Psoas muscle (tissue), 8 donors: Measurements from ENCODE around the gene LGR4. TPM values are rescaled to one million over a fixed set of nuclear protein-coding genes. Genes with fewer than 3 reads are reported as not detected.

Source experiments
- ATAC-seq, 4 donors: fragments of 200-7000 bp; cut with Tn5 transposase; one replicate each; pipeline ENCODE4 v1.9.1; 2020; ENCODE audit warnings: moderate library complexity in 3 of 4, mild to moderate bottlenecking in 2 of 4
- DNase-seq, 2 donors: peaks; one replicate each; pipeline ENCODE4 v3.0.0-alpha.2; 2020
- H3K27ac ChIP-seq: fragments of 200-600 bp; one replicate; pipeline ENCODE4 v1.8.0; 2022
- H3K27me3 ChIP-seq, 3 donors: fragments of 200-600 bp in 1 of 3; one replicate each; pipeline versions ENCODE4 v1.6.1 to v1.8.0; 2013 to 2022; ENCODE audit warnings: low read length in 2 of 3, mild to moderate bottlenecking in 2 of 3, moderate library complexity in 1 of 3; ENCODE audit not compliant: insufficient read depth in 3 of 3
- H3K36me3 ChIP-seq, 2 donors: fragments of 200-600 bp in 1 of 2; one replicate each; pipeline versions ENCODE4 v1.6.1 to v1.8.0; 2013 to 2022; ENCODE audit warnings: low read depth in 1 of 2, mild to moderate bottlenecking in 1 of 2, moderate library complexity in 1 of 2; ENCODE audit not compliant: insufficient read depth in 1 of 2
- H3K4me1 ChIP-seq: fragments of 200-600 bp; one replicate; pipeline ENCODE4 v1.8.0; 2022
- H3K4me3 ChIP-seq: fragments of 200-600 bp; one replicate; pipeline ENCODE4 v1.8.0; 2022; ENCODE audit warnings: mild to moderate bottlenecking
- H3K9me3 ChIP-seq: fragments of 200-600 bp; one replicate; pipeline ENCODE4 v1.8.0; 2022
- WGBS, 3 donors: extraction: QIAGEN DNeasy Blood & Tissue Kit; methylation state at CpG; one replicate each; pipeline versions ENCODE4 v1.1.6 to v1.1.7; 2013; 5-methylcytosine and 5-hydroxymethylcytosine counted together
- intact Hi-C, 2 donors: fragments of 100-400 bp; cut with DNase I; formaldehyde crosslinking; loops; one replicate each; pipeline versions ENCODE4 v1.11.0 to v1.14.2; 2022
- polyA plus RNA-seq, 3 donors: library from polyadenylated mRNA; stranded (reverse); fragments of 200-250 nt; gene quantifications; one replicate each; pipeline ENCODE4 v1.2.3, GENCODE V29; 2013
- total RNA-seq, 4 donors: library from RNA; stranded (reverse); fragmentation: NEBNext Ultra II Directional in 2 of 4; extraction: Animal tissue kit (Norgen Biotek cat#: 25700) in 2 of 4; gene quantifications; one replicate each; pipeline versions ENCODE4 v1.2.1 to v1.2.4, GENCODE V29; 2021 to 2023
- TF ChIP-seq, protein P1 (sequence below): fragments of 200-600 bp; IDR thresholded peaks from one replicate; pipeline ENCODE4 v1.8.0; 2022; ENCODE audit warnings: antibody characterized with exemption
- donor health status: healthy with polysubstance abuse.
- donor health status: DM: no; HTN: no; CAD: no; lungs with moderate emphysema.
- donor health status: Bipolar disorder and iron deficiency.
- donor health status: healthy.
- donor health status: DM: yes; HTN: yes; CAD: no.
- donor health status: DM: no; HTN: no; CAD: no.
- donor health status: DM: no; HTN: no; CAD: no.
- donor health status: DM: yes; HTN: yes; CAD: no.

LGR4 gene
- total and polyA plus RNA-seq, 7 donors = 3.9 to 15.2 (median 8.0) TPM

DNA sequence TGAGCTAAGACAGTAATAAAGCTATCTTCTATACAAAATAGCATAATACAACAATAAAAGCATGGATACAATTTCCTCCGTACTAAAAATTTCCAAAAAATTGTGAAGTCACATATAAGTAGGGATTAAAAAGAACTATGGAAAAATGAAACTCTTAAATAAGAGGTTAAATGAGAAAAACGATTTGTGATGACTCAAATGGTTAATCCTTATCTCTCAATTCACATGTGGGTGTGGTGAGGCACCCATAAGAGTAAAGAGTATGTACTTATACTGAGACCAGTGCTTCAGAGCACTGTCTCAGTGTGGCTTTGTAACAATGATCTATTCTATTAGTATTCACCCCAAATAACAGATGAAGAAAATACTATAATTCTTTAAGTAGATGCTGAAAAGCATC is 84.6 kb downstream of the LGR4 start:
- intact Hi-C loops = no loop called here
- Histone ChIP-seq H3K4me1 (no peaks in the 10 kb centered on the region), H3K27me3 (no peaks in the 10 kb centered on the region), H3K4me3 (no peak overlapping the region), H3K27ac (no peak overlapping the region), H3K36me3 (peaks cover 0 to 13% of the 10 kb centered on the region in 2 donors), H3K9me3 (no peaks in the 10 kb centered on the region)
- no peak for ATAC-seq
- WGBS, 3 donors = 41 to 69% (median 48%) methylated on average over 2 of the region's 2 CpGs
- TF ChIP-seq, protein P1, sequence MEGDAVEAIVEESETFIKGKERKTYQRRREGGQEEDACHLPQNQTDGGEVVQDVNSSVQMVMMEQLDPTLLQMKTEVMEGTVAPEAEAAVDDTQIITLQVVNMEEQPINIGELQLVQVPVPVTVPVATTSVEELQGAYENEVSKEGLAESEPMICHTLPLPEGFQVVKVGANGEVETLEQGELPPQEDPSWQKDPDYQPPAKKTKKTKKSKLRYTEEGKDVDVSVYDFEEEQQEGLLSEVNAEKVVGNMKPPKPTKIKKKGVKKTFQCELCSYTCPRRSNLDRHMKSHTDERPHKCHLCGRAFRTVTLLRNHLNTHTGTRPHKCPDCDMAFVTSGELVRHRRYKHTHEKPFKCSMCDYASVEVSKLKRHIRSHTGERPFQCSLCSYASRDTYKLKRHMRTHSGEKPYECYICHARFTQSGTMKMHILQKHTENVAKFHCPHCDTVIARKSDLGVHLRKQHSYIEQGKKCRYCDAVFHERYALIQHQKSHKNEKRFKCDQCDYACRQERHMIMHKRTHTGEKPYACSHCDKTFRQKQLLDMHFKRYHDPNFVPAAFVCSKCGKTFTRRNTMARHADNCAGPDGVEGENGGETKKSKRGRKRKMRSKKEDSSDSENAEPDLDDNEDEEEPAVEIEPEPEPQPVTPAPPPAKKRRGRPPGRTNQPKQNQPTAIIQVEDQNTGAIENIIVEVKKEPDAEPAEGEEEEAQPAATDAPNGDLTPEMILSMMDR = no peak
- DNase-seq = no peak

DNA sequence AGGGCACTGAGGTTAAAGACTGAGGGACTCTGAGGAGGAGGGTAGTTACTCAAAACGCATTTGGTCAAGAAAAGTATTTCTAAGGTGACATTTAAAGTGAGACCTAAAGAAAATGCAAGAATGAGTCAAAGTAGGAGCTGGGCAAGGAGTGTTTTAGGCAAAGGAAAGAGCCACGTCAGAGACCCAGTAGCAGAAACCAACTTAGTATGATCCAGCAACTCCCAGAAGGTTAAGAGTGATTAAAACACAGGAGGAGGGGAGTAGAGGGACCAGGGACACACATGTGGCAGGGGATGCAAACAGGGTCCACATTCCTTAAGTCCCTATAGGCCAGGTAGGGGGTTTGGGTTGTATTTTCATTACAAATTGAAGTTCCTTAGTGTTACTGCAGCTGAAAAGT is 85.2 kb downstream of the LGR4 start:
- no peaks in the 10 kb centered on the region for H3K4me1 ChIP-seq
- H3K27ac ChIP-seq = no peak overlapping the region
- ATAC-seq (no peak), DNase-seq (no peak)
- intact Hi-C loops = no loop called here
- H3K36me3 ChIP-seq = peaks cover 0 to 18% of the 10 kb centered on the region in 2 donors
- TF ChIP-seq, protein P1 = no peak
- WGBS, 3 donors = 46 to 70% (median 64%) methylated on average over 2 of the region's 2 CpGs
- no peaks in the 10 kb centered on the region for H3K27me3 ChIP-seq
- no peak overlapping the region for H3K4me3 ChIP-seq
- H3K9me3 ChIP-seq = no peaks in the 10 kb centered on the region

DNA sequence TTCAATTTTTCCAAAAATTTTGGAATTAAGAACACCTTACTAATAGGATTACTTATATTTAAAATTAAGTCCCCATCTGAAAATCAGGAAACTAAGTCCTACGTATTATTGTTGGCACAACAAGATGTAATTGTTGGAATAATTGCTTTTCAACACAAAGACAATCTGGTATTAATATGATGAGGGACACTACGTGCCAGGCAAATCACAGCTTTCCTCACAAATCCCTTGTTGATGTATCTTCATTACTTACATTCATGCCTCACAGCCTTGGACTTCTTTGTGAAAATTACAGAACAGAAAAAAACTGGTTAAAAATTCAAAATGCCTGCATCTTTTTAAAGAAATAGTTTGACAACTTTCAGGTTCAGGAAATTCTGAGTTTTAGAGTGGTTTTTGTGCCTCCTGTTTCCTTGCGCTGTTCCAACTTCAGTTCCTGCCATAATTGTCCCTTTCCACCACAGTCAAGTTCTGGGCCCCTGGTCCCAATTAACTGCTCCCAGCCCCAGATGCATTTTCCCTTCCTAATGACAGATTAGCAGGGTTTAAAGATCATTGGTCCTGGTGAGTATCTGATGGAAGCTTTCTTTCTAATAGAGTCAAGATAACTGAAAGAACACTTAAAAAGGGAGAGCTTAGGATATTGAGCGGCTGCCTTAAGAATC is 86.3 kb downstream of the LGR4 start:
- H3K27ac ChIP-seq = no peak overlapping the region
- no peak for ATAC-seq
- TF ChIP-seq, protein P1 = no peak
- intact Hi-C loops = no loop called here
- WGBS, 3 donors = 80 to 85% (median 84%) methylated on average over 4 of the region's 4 CpGs
- H3K9me3 ChIP-seq = no peaks in the 10 kb centered on the region
- no peaks in the 10 kb centered on the region for H3K4me1 ChIP-seq
- H3K27me3 ChIP-seq = no peaks in the 10 kb centered on the region
- peaks cover 0 to 26% of the 10 kb centered on the region in 2 donors for H3K36me3 ChIP-seq
- DNase-seq = no peak
- H3K4me3 ChIP-seq = no peak overlapping the region

DNA sequence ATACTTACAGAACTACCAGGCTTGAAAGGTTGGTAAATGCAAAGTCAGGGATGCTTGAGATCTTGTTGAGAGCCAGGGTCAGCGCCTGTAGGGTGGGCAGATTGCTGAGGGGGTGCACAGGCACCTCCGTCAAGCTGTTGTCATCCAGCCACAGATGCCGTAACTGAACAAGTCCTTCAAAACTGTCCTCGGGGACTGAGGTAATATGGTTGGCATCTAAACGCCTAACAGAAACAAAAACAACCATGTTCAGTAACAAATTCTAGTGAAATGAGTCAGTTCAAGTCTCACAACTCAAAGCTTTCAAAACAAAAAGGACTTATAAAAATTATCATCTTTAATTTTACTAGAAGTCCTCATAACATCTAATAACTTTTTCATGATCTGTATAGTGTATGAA is 87.3 kb downstream of the LGR4 start:
- Histone ChIP-seq H3K4me3 (no peak overlapping the region), H3K4me1 (no peaks in the 10 kb centered on the region), H3K9me3 (no peaks in the 10 kb centered on the region), H3K36me3 (peaks cover 0 to 36% of the 10 kb centered on the region in 2 donors), H3K27me3 (no peaks in the 10 kb centered on the region), H3K27ac (no peak overlapping the region)
- TF ChIP-seq, protein P1 = no peak
- DNase-seq = no peak
- intact Hi-C loops = no loop called here
- WGBS, 3 donors = 56 to 71% (median 63%) methylated on average over 5 of the region's 5 CpGs
- ATAC-seq = no peak

DNA sequence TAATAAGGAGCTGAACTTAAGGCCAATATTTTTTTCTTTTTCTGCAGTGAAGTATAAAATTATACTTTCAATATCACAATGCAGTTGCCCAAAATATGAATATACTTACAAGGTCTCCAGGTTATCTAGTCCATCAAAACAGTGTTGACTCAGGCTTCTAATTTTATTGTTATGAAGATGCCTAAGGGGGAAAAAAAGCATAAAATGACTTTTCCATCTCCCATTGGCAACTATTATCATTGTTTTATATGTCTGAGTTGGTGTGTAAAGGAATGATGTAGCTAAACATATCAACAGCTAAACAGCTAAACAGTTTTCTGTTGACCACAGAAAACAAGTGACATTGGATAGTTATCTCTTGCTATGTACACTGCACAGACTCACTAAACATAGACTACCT is 88.4 kb downstream of the LGR4 start:
- Histone ChIP-seq H3K27me3 (no peaks in the 10 kb centered on the region), H3K4me3 (no peak overlapping the region), H3K36me3 (peaks cover 6 to 42% of the 10 kb centered on the region in 2 donors), H3K4me1 (no peaks in the 10 kb centered on the region), H3K27ac (no peak overlapping the region), H3K9me3 (no peaks in the 10 kb centered on the region)
- no peak for DNase-seq
- no peak for ATAC-seq
- TF ChIP-seq, protein P1 = no peak
- intact Hi-C loops = no loop called here
